ENCODE results near the gene CPSF4L.

GRCh38 chr17:73268582-73269328, 7.1 kb upstream of the CPSF4L start:
- TF ChIP-seq HDAC2 (IDR thresholded peaks at IDR 0.05) (no peak), MAFK (IDR thresholded peaks at IDR 0.05; ENCODE audit: partially characterized antibody) (no peak), JUNB (IDR thresholded peaks at IDR 0.05) (no peak), CTCF (IDR thresholded peaks at IDR 0.05) (no peak), CHD2 (IDR thresholded peaks at IDR 0.05; ENCODE audit: low read length, partially characterized antibody) (no peak), EP300 (IDR thresholded peaks at IDR 0.05) (no peak), POLR2A (IDR thresholded peaks at IDR 0.05; ENCODE audit: low read length) (no peak), MAX (IDR thresholded peaks at IDR 0.05) (no peak), CBX2 (IDR thresholded peaks at IDR 0.05; ENCODE audit: borderline replicate concordance, low read depth) (no peak), RAD21 (conservative IDR thresholded peaks at IDR 0.05 in 1 of 2, IDR thresholded peaks at IDR 0.05 in 1 of 2) (no peak), CEBPB (IDR thresholded peaks at IDR 0.05) (no peak), NFE2L2 (conservative IDR thresholded peaks at IDR 0.05; ENCODE audit: low read length) (no peak)

All from A549 (cell line).